Esophagus squamous epithelium (tissue), 4 donors: ENCODE measurements around the gene NOCT.

ENCODE experiments used
- CTCF ChIP-seq, 6 experiments: fragments of 450-650 bp in 4 of 6; fragments of 200-600 bp in 2 of 6; sonication (generic) in 2 of 6; IDR thresholded peaks; one replicate each; pipeline ENCODE4 v1.5.1; 2016 to 2019; ENCODE audit warnings: antibody characterized with exemption in 6 of 6, mild to moderate bottlenecking in 4 of 6, moderate library complexity in 4 of 6
- POLR2A ChIP-seq, 4 donors: fragments of 450-650 bp; IDR thresholded peaks; one replicate each; pipeline ENCODE4 v1.6.1; 2017; ENCODE audit warnings: antibody characterized with exemption in 4 of 4, mild to moderate bottlenecking in 4 of 4, moderate library complexity in 3 of 4

GRCh38 chr4:138992676-138993075, 22.9 kb upstream of the NOCT start:
- no peak for TF ChIP-seq CTCF (IDR thresholded peaks at IDR 0.05)
- TF ChIP-seq POLR2A (IDR thresholded peaks at IDR 0.05): no peak
